ENCODE data around the gene PTPN18.

The PTPN18 gene

GRCh38 chr2:130366720-130367119 is 10.9 kb downstream of the PTPN18 start:
- no peak for DNase-seq (ENCODE audit: low spot score)

GRCh38 chr2:130368786-130369185 is 12.9 kb downstream of the PTPN18 start:
- no peak for DNase-seq (ENCODE audit: low spot score)

GRCh38 chr2:130369311-130369964 is 13.6 kb downstream of the PTPN18 start:
- no peak for DNase-seq (ENCODE audit: low spot score)

GRCh38 chr2:130369965-130370341 is 14.1 kb downstream of the PTPN18 start:
- no peak for DNase-seq (ENCODE audit: low spot score)

- DNase-seq (ENCODE audit: low spot score): no peak
Observed at GRCh38 chr2:130370490-130370889, 14.6 kb downstream of the PTPN18 start.

GRCh38 chr2:130371723-130372054 is 15.8 kb downstream of the PTPN18 start:
- DNase-seq (ENCODE audit: low spot score): peak; percentile 71

GRCh38 chr2:130372055-130372832 is 16.4 kb downstream of the PTPN18 start:
- DNase-seq (ENCODE audit: low spot score): peak; percentile 88

- no peak for DNase-seq (ENCODE audit: low spot score)
Observed at GRCh38 chr2:130372833-130373807, 17.3 kb downstream of the PTPN18 start.

- DNase-seq (ENCODE audit: low spot score): no peak
Observed at GRCh38 chr2:130373808-130374365, 18.0 kb downstream of the PTPN18 start.

- peak; percentile 42 for DNase-seq (ENCODE audit: low spot score)
Observed at GRCh38 chr2:130374587-130375290, 18.9 kb downstream of the PTPN18 start.

GRCh38 chr2:130375291-130376266 is 19.7 kb downstream of the PTPN18 start:
- no peak for DNase-seq (ENCODE audit: low spot score)

GRCh38 chr2:130376433-130377293 is 20.8 kb downstream of the PTPN18 start:
- no peak for DNase-seq (ENCODE audit: low spot score)

- DNase-seq (ENCODE audit: low spot score): no peak
Observed at GRCh38 chr2:130377491-130377890, 21.6 kb downstream of the PTPN18 start.

GRCh38 chr2:130378206-130378897 is 22.5 kb downstream of the PTPN18 start:
- no peak for DNase-seq (ENCODE audit: low spot score)

GRCh38 chr2:130378898-130379214 is 23.0 kb downstream of the PTPN18 start:
- no peak for DNase-seq (ENCODE audit: low spot score)

GRCh38 chr2:130380096-130380934 is 24.5 kb downstream of the PTPN18 start:
- DNase-seq (ENCODE audit: low spot score): no peak

- DNase-seq (ENCODE audit: low spot score): no peak
Observed at GRCh38 chr2:130381145-130381544, 25.3 kb downstream of the PTPN18 start.

GRCh38 chr2:130381619-130382018 is 25.8 kb downstream of the PTPN18 start:
- no peak for DNase-seq (ENCODE audit: low spot score)
